HG03064 (cell line): ENCODE results near the gene ZRANB3.
A peak's percentile ranks its signal among the peaks of the same experiment; 100 is the strongest.
"Not testable (repeated sequence)": the region's sequence is repeated elsewhere in the genome, so short reads cannot be mapped to it uniquely, and the experiment has no call there.

ENCODE experiments used
- ATAC-seq: cut with Tn5 transposase; IDR thresholded peaks from one replicate; pipeline ENCODE4 v1.9.1; 2021; ENCODE audit warnings: low read depth; ENCODE audit not compliant: unreplicated experiment

ZRANB3 gene

GRCh38 chr2:135348096-135348704 lies 182.8 kb downstream of the ZRANB3 start:
- ATAC-seq: not testable (repeated sequence)

DNA sequence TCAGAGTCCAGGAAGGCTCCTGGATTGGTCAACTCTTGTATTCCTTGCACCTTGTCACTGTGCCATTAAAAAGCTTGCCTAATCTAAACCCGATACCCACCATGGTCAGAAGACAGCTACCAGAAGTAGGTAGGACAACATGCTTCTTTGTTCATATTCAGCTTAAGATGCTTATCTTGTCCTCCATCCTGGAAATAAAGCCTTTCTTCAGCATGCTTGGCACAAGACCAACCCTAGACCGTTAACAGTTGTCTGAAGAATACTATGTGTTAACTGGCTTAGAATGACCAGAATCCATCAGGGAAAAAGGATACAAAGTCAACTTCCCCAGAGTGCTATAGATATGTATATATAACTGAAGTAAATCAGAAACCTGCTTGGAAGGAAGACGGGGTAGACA lies 193.9 kb downstream of the ZRANB3 start:
- no peak for ATAC-seq

DNA sequence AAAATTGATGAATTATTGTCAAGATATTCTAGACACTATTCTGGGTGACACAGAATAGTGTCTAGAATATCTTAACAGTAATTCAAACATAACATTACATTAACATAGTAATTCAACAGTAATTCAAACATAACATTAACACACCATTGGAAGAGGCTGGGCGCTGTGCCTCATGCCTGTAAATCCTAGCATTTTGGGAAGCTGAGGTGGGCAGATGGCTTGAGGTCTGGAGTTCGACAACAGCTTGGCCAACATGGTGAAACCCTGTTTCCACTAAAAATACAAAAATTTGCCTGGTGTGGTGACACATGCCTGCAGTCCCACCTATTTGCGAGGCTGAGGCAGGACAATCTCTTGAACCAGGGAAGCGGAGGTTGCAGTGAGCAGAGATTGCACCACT lies 195.8 kb downstream of the ZRANB3 start:
- no peak for ATAC-seq

- no peak for ATAC-seq
Measured at GRCh38 chr2:135327146-135327545, 203.9 kb downstream of the ZRANB3 start.

DNA sequence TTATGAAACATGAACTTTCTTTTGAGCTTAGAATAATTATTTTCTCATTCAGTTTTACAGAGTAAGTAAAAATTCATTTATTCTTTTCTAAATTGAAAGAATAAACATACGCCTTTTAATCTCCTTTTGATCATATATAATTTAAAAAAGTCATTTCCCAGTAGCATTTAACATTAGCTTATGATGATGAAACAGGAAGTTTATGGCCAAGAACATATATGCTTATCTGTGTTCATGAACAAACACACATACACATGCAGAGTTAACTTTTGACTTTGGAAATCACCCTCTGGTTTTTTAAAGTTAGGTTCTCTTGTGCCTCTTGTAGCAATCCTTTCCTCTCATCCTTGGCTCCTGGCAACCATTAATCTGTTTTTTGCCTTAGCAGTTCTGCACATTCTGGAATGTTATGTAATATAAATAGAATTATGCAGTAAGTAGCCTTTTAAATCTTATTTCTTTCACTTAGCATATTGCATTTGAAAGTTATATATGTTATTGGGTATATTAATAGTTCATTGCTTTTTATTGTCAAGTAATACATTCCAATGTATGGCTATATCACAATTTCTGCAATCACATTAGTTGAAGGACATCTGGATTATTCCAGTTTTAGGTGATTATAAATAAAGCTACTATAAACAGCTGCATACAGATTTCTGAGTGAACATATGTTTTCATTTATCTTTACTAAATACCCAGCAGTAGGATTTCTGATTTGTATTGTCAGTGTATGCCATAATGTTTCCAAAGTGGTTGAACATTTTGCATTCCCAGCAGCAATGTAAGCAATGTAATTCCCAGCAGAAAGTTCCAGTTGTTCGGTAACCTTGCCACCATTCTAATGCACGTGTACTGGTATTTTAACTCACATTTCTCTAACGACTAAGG lies 210.3 kb downstream of the ZRANB3 start:
- ATAC-seq: no peak

DNA sequence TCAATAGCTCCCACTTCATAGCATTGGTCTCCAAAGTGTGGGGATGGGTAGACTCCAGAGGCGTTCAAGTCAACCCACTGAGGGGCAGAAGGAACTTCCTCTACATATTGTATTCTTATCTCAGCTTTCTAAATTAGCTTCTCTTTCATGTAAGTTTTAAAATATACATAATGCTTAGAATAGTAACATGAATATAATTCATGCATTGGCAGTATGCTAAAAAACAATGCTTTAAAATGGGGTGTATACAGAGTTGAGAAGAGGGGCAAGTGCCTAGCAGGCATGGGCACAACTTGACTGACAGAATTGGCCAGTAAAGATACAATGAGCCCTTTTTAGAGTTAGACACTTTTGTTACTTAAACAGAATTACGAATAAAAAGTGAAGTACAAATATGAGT lies 212.2 kb downstream of the ZRANB3 start:
- ATAC-seq: no peak

GRCh38 chr2:135317375-135317774 lies 213.6 kb downstream of the ZRANB3 start:
- no peak for ATAC-seq

DNA sequence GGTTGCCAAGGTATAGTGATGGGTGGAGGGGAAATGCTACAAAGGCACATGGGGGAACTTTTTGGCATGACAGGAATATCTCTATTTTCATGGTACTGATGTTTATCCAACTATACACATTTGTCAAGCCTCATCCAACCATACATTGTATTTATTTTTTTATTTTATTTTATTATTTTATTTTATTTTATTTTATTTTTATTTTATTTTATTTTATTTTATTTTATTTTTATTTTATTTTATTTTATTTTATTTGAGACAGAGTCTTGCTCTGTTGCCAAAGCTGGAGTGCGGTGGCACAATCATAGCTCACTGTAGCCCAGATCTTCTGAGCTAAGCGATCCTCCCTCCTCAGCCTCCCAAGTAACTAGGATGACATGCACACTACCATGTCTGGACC lies 219.1 kb downstream of the ZRANB3 start:
- no peak for ATAC-seq

DNA sequence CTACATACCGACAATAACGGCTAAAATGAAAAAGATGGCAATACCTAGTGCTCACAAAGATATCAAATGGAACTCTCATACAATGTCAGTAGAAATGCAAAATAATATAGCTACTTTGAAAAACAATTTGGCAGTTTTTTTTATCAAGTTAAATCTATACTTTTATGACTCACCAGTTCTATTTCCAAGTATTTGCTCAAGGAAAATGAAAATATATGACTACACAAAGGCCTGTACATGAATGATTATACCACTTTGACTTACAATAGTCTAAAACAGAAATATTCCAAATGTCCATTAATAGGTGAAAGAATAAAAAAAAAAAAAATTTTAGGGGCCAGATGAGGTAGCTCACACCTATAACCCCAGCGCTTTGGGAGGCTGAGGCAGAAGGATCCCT lies 219.8 kb downstream of the ZRANB3 start:
- no peak for ATAC-seq

GRCh38 chr2:135304694-135305093 lies 226.3 kb downstream of the ZRANB3 start:
- ATAC-seq: no peak

DNA sequence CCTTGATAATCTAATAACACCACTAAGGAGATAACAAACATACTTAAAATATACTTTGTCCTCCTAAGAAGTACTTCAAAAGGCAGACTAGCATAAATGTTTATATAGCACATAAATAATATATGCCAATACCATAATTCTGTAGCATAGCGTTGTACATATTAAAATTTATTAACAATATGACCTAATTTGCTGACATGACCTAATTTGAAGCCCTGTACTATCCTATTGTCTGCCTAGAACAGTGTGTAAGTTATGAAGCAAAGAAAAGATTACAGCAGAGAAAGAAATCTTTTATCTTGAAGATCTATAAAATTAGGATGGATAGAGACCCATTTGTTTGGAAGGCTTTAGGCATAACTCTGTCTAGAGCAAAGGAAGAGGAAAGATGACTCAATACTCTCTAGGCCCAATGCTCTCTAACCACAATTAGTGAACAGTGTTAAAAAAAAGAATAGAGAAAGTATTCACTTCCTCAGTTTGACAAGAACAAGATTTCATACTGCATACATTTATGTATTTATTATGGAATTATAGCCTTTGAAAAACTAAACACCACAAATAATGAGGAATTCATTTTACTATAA lies 231.3 kb downstream of the ZRANB3 start:
- ATAC-seq: peak; percentile 82

DNA sequence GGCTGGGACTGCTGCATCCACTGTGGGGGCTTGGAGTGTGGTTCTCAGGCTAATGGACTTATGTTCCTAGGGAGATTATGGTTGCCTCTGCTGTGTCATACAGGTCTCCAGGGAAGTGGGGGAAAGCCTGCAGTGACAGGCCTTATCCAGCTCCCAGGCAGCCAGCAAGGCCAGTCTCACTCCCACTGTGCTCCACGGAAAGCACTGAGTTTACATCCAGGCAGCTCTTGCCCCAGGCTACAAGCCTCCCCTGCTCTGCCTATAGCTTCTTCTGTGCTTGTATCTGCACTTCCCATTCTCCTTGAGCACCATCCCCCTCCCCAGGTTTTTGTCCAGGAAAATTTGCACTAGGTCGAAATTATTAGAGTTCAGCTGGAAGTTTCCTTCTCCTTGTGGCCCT lies 231.9 kb downstream of the ZRANB3 start:
- ATAC-seq: no peak

DNA sequence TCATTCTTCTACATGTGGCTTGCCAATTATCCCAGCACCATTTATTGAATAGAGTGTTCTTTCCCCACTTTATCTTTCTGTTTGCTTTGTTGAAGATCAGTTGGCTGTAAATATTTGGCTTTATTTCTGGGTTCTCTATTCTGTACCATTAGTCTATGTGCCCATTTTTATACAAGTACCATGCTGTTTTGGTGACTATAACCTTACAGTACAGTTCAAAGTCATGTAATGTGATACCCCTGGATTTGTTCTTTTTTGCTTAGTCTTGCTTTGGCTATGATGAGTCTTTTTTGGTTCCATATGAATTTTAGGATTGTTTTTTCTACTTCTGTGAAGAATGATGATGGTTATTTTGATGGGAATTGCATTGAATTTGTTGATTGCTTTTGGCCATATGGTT lies 243.9 kb downstream of the ZRANB3 start:
- ATAC-seq: not testable (repeated sequence)

- ATAC-seq: no peak
Measured at GRCh38 chr2:135285391-135285790, 245.6 kb downstream of the ZRANB3 start.

DNA sequence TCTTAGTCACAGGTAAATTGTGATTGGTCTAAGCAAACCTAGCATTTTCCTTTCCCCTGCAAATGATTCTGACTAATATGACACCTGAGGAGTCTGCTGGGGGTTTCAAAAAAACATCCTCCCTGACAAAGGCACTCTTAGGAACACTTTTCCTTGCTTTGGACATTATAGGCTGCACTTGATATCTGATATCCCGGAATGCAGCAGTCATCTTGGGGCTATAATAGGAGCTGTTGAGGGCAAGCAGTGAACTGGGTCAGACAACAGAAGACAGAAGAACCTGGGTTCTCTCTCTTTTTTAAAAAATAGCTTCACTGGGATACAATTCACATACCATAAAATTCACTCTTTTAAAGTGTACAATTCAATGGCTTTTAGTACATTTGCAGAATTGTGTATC lies 249.6 kb downstream of the ZRANB3 start:
- no peak for ATAC-seq

DNA sequence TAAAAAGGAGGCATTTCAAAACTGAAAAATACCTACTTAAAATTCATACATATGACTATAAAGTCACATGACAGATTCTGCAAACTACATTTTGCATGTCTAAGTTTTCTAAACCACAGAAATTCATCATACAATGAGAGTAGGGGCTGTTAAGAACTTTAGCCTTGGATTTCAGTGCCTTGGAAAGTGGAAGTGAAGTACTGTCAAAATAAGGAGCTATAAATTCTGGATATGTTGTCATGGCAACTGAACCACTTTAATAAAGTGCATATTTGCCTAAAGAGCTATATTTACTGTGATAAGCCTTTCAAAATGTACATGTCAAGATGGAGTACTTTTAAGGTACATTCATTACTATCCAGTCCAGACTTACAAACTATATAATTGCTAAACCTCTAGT lies 251.8 kb downstream of the ZRANB3 start:
- ATAC-seq: no peak

- ATAC-seq: no peak
Measured at GRCh38 chr2:135276525-135276924, 254.5 kb downstream of the ZRANB3 start.

DNA sequence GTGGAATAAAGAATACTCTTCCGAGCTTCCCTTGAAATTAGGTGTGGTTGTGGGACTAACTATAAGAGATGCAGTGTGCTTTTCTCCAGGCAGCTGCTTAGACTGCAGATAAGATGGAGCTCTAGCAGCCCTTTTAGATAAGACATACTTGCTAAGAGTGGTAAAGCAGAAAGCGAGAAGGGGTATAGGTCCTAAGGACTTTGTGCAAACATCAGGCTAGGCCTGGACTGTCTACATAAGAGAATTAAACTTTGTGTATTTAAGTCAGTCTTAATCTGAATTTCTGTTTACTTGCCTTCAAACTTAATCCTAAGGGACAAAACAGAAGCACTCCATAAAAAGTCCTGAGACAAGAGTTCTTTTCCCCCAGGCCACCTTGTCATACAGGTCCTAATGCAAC lies 260.0 kb downstream of the ZRANB3 start:
- no peak for ATAC-seq

GRCh38 chr2:135265960-135266490 lies 265.0 kb downstream of the ZRANB3 start:
- ATAC-seq: no peak

- no peak for ATAC-seq
Measured at GRCh38 chr2:135259123-135259522, 271.9 kb downstream of the ZRANB3 start.

- no peak for ATAC-seq
Measured at GRCh38 chr2:135258193-135258592, 272.8 kb downstream of the ZRANB3 start.
